Gastrocnemius medialis (tissue), 4 donors: Measurements from ENCODE around the gene PDZD4. TPM values are rescaled to one million over a fixed set of nuclear protein-coding genes. Genes with fewer than 3 reads are reported as not detected.

Experiments used
- ATAC-seq, 2 donors: fragments of 150-250 bp; one replicate each; pipeline ENCODE4 v1.9.1; 2016
- DNase-seq, 2 donors: peaks; one replicate each; pipeline ENCODE4 v3.0.0-alpha.2; 2019
- H3K27ac ChIP-seq, 4 donors: fragments of 200-600 bp; sonication (generic); 1 replicate in 1 of 4; 2 replicates in 3 of 4; pipeline ENCODE4 v1.5.1; 2016 to 2018; ENCODE audit warnings: mild to moderate bottlenecking in 2 of 4, moderate library complexity in 1 of 4
- H3K27me3 ChIP-seq, 3 donors: fragments of 200-600 bp; sonication (generic) in 2 of 3; 1 replicate in 1 of 3; 2 replicates in 2 of 3; pipeline versions ENCODE4 v1.5.1 to v1.6.0; 2016 to 2019; ENCODE audit warnings: mild to moderate bottlenecking in 1 of 3, moderate library complexity in 1 of 3
- H3K36me3 ChIP-seq, 2 donors: fragments of 200-600 bp; sonication (generic) in 1 of 2; one replicate each; pipeline ENCODE4 v1.5.1; 2017 to 2018
- H3K4me1 ChIP-seq, 2 donors: fragments of 200-600 bp; sonication (generic) in 1 of 2; one replicate each; pipeline ENCODE4 v1.5.1; 2016 to 2017; ENCODE audit warnings: mild to moderate bottlenecking in 2 of 2
- H3K4me3 ChIP-seq, 4 donors: fragments of 200-600 bp; sonication (generic) in 3 of 4; 1 replicate in 1 of 4; 2 replicates in 3 of 4; pipeline ENCODE4 v1.5.1; 2016 to 2019; ENCODE audit warnings: mild to moderate bottlenecking in 2 of 4
- H3K9me3 ChIP-seq, 3 donors: fragments of 200-600 bp; sonication (generic) in 2 of 3; 1 replicate in 1 of 3; 2 replicates in 2 of 3; pipeline ENCODE4 v1.5.1; 2016 to 2019
- POLR2A ChIP-seq, 2 donors: fragments of 450-650 bp; IDR thresholded peaks; one replicate each; pipeline ENCODE4 v1.6.1; 2017; ENCODE audit warnings: antibody characterized with exemption in 2 of 2, mild to moderate bottlenecking in 2 of 2, moderate library complexity in 2 of 2
- in situ Hi-C, 4 donors: fragments of 200-750 bp; cut with MboI; loops; one replicate each; pipeline versions ENCODE4 v1.15.0 to v1.8.0; 2017; ENCODE audit warnings: low sequenced_read_pairs in 4 of 4
- intact Hi-C: fragments of 100-400 bp; cut with DNase I; formaldehyde crosslinking; loops from one replicate; pipeline ENCODE4 v1.15.1; 2023; ENCODE audit warnings: low total_unique reads
- total RNA-seq, 4 donors: library from RNA; depleted of rRNA; stranded (reverse); fragments of >200 nt; gene quantifications; one replicate each; pipeline versions ENCODE4 v1.1.0 to v1.2.3, GENCODE V29; 2016
- TF ChIP-seq, protein P1 (sequence below), 5 experiments: fragments of 450-650 bp in 3 of 5; fragments of 200-600 bp in 2 of 5; sonication (generic) in 2 of 5; IDR thresholded peaks in 4 of 5; conservative IDR thresholded peaks in 1 of 5; 1 replicate in 4 of 5; 2 replicates in 1 of 5; pipeline ENCODE4 v1.5.1; 2016 to 2019; ENCODE audit warnings: antibody characterized with exemption in 5 of 5, mild to moderate bottlenecking in 3 of 5, moderate library complexity in 3 of 5

The PDZD4 gene
- total RNA-seq, 4 donors from 2014 or later = 0.59 to 2.2 (median 1.4) TPM

DNA sequence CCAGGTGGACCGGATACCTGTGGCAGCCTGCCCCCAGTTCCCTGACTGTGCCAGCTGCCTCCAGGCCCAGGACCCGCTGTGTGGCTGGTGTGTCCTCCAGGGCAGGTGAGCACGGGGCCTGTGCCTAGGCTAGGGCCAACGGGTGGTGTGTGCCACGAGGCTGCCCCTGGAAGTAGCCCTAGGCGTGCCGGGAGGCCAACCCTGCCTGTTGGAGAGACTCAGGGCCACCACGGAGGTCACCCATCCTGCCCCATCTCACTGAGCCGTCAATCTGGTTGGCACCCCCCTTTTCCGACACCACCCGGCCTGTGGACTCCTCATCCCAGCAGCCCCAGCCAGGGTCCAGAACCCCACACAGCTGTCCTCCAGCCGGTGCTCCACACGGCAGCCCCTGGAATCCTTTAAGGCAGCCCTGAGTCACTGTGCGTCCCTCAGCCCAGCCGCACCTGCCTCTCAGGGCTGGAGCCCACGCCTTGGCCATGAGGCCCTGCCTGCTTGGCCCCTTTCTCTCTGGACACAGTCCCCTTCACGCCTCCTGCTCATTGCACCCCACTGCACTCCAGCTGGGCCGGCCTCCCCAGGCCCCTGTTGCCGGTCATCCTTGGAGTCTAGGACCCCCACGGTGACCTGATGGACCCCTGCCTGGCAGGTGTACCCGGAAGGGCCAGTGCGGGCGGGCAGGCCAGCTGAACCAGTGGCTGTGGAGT, 61.0 kb downstream of the PDZD4 start:
- H3K4me3 ChIP-seq = no peak overlapping the region
- H3K27ac ChIP-seq = no peak overlapping the region
- in situ Hi-C loops (no loop called here), intact Hi-C loops (no loop called here)
- no peaks in the 10 kb centered on the region for H3K27me3 ChIP-seq
- no peaks in the 10 kb centered on the region for H3K4me1 ChIP-seq
- no peaks in the 10 kb centered on the region for H3K36me3 ChIP-seq
- H3K9me3 ChIP-seq = no peaks in the 10 kb centered on the region
- TF ChIP-seq, protein P1, sequence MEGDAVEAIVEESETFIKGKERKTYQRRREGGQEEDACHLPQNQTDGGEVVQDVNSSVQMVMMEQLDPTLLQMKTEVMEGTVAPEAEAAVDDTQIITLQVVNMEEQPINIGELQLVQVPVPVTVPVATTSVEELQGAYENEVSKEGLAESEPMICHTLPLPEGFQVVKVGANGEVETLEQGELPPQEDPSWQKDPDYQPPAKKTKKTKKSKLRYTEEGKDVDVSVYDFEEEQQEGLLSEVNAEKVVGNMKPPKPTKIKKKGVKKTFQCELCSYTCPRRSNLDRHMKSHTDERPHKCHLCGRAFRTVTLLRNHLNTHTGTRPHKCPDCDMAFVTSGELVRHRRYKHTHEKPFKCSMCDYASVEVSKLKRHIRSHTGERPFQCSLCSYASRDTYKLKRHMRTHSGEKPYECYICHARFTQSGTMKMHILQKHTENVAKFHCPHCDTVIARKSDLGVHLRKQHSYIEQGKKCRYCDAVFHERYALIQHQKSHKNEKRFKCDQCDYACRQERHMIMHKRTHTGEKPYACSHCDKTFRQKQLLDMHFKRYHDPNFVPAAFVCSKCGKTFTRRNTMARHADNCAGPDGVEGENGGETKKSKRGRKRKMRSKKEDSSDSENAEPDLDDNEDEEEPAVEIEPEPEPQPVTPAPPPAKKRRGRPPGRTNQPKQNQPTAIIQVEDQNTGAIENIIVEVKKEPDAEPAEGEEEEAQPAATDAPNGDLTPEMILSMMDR (IDR thresholded peaks at IDR 0.05 in 4 of 5, conservative IDR thresholded peaks at IDR 0.05 in 1 of 5) = no peak
- TF ChIP-seq POLR2A (IDR thresholded peaks at IDR 0.05) = no peak
- DNase-seq = no peak
- no peak for ATAC-seq

DNA sequence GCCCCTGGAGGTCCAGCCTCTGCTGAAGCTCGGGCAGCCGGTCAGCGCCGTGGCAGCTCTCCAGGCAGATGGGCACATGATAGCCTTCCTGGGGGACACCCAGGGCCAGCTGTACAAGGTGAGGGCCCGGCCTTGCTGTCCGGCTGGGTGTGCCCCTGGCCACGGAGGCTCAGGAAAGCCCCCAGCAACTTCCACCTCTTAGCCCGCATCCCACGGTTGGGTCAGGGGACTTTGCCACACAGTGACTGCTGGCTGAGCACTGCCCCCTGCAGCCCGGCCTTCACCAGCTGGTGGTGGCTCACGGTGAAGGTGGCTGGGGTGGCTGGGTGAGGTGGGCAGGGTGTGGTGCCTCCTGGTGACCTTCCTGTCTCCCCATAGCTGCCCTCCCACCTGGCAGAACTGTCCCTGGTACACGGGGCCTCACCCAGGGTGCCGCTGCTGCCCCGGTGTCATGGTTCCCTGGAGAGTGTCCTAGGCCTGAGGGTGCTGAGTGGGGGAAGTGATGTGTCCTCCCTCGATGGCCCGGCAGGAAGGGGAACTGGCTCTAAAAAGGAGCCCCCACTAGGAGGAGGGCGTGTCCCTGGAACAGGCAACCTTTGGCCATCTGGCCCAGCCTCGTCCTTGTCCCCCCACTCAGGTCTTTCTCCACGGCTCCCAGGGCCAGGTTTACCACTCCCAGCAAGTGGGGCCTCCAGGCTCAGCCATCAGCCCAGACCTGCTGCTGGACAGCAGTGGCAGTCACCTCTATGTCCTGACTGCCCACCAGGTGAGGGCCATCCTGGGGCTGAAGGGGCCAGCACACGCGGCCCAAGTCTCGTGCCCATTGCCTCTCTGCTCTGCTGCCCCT, 61.8 kb downstream of the PDZD4 start:
- Histone ChIP-seq H3K36me3 (no peaks in the 10 kb centered on the region), H3K4me3 (no peak overlapping the region), H3K27ac (no peak overlapping the region), H3K9me3 (no peaks in the 10 kb centered on the region), H3K27me3 (no peaks in the 10 kb centered on the region), H3K4me1 (no peaks in the 10 kb centered on the region)
- in situ Hi-C loops (no loop called here), intact Hi-C loops (no loop called here)
- ATAC-seq = no peak
- no peak for DNase-seq
- TF ChIP-seq, protein P1 (IDR thresholded peaks at IDR 0.05 in 4 of 5, conservative IDR thresholded peaks at IDR 0.05 in 1 of 5) = no peak
- no peak for TF ChIP-seq POLR2A (IDR thresholded peaks at IDR 0.05)

DNA sequence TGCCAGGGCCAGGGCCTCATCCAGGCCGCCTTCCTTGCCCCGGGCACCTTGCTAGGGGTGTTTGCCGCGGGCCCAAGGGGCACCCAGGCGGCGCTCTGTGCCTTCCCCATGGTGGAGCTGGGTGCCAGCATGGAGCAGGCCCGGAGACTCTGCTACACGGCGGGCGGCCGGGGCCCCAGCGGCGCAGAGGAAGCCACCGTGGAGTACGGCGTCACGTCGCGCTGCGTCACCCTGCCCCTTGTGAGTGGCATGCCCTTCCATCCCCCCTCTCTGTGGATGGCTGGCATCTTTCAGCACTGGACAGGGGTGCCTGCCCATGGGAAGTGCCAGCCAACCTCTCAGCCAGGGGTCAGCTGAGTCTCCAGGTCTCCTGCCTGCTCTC, 62.7 kb downstream of the PDZD4 start:
- Histone ChIP-seq H3K27ac (no peak overlapping the region), H3K27me3 (no peaks in the 10 kb centered on the region), H3K4me1 (no peaks in the 10 kb centered on the region), H3K36me3 (no peaks in the 10 kb centered on the region), H3K9me3 (no peaks in the 10 kb centered on the region), H3K4me3 (no peak overlapping the region)
- intact Hi-C loops (no loop called here), in situ Hi-C loops (no loop called here)
- no peak for ATAC-seq
- no peak for DNase-seq
- TF ChIP-seq POLR2A (IDR thresholded peaks at IDR 0.05) = no peak
- TF ChIP-seq, protein P1 (IDR thresholded peaks at IDR 0.05 in 4 of 5, conservative IDR thresholded peaks at IDR 0.05 in 1 of 5) = no peak

DNA sequence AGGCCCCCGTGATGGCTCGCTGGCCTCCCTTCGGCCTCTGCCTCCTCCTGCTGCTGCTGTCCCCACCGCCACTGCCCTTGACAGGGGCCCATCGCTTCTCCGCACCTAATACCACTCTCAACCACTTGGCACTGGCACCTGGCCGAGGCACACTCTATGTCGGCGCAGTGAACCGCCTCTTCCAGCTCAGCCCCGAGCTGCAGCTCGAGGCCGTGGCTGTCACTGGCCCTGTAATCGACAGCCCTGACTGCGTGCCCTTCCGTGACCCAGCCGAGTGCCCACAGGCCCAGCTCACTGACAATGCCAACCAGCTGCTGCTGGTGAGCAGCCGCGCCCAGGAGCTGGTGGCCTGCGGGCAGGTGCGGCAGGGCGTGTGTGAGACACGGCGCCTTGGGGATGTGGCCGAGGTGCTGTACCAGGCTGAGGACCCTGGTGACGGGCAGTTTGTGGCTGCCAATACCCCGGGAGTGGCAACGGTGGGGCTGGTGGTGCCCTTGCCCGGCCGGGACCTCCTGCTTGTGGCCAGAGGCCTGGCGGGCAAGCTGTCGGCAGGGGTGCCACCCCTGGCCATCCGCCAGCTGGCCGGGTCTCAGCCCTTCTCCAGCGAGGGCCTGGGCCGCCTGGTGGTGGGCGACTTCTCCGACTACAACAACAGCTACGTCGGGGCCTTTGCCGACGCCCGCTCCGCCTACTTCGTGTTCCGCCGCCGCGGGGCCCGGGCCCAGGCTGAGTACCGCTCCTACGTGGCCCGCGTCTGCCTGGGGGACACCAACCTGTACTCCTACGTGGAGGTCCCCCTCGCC, 63.3 kb downstream of the PDZD4 start:
- H3K36me3 ChIP-seq = no peaks in the 10 kb centered on the region
- intact Hi-C loops (no loop called here), in situ Hi-C loops (no loop called here)
- ATAC-seq = peak in 1 of 2 donors; percentile 19
- H3K4me1 ChIP-seq = no peaks in the 10 kb centered on the region
- TF ChIP-seq, protein P1 (IDR thresholded peaks at IDR 0.05 in 4 of 5, conservative IDR thresholded peaks at IDR 0.05 in 1 of 5) = no peak
- no peak for TF ChIP-seq POLR2A (IDR thresholded peaks at IDR 0.05)
- no peak overlapping the region for H3K4me3 ChIP-seq
- no peak overlapping the region for H3K27ac ChIP-seq
- H3K9me3 ChIP-seq = no peaks in the 10 kb centered on the region
- no peaks in the 10 kb centered on the region for H3K27me3 ChIP-seq
- peak in 1 of 2 donors; percentile 31 for DNase-seq
